ENCODE results near the gene LRRC4C.

GRCh38 chr11:41118521-41118920 lies 340.9 kb downstream of the LRRC4C start:
- TF ChIP-seq CTCF (conservative IDR thresholded peaks at IDR 0.05 in 1 of 2, IDR thresholded peaks at IDR 0.05 in 1 of 2; ENCODE audit: extremely low read depth in 1 of 2, insufficient read depth in 1 of 2, low read depth in 1 of 2, low read length in 2 of 2) (no peak), EZH2 (IDR thresholded peaks at IDR 0.05; ENCODE audit: borderline replicate concordance, low read length) (no peak)
